A549 (cell line): ENCODE measurements around the gene ACTRT2.

Experiments used
- MAZ ChIP-seq: fragments of 150-350 bp; IDR thresholded peaks from 2 replicates; pipeline ENCODE4 v1.6.1; 2014; ENCODE audit warnings: antibody characterized with exemption, low read depth, low read length, borderline replicate concordance
- RAD21 ChIP-seq, 2 experiments: fragments of >200 bp in 1 of 2; sonication (Bioruptor Twin) in 1 of 2; formaldehyde crosslinking in 1 of 2; IDR thresholded peaks in 1 of 2; conservative IDR thresholded peaks in 1 of 2; 2 replicates in 1 of 2; 3 replicates in 1 of 2; pipeline ENCODE4 v1.6.1; 2012 to 2018; ENCODE audit warnings: inconsistent platforms in 1 of 2
- RFX5 ChIP-seq: fragments of 450-650 bp; IDR thresholded peaks from 2 replicates; pipeline ENCODE4 v1.7.1; 2014; ENCODE audit warnings: antibody characterized with exemption, mild to moderate bottlenecking, moderate library complexity
- TF ChIP-seq, protein P1 (sequence below): IDR thresholded peaks from 2 replicates; pipeline ENCODE4 v1.6.1; 2012

- TF ChIP-seq RAD21 (conservative IDR thresholded peaks at IDR 0.05 in 1 of 2, IDR thresholded peaks at IDR 0.05 in 1 of 2) (no peak), RFX5 (no peak), MAZ (no peak)
- TF ChIP-seq, protein P1, sequence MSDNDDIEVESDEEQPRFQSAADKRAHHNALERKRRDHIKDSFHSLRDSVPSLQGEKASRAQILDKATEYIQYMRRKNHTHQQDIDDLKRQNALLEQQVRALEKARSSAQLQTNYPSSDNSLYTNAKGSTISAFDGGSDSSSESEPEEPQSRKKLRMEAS = no peak
Measured at GRCh38 chr1:3055051-3055450, 33.8 kb downstream of the ACTRT2 start.
